K562 (cell line): ENCODE data around the gene KCTD17. TPM values are rescaled to one million over a fixed set of nuclear protein-coding genes. Genes with fewer than 3 reads are reported as not detected.
"Not testable (repeated sequence)": the region's sequence is repeated elsewhere in the genome, so short reads cannot be mapped to it uniquely, and the experiment has no call there.

Experiments used
- ATAC-seq: fragments of 200-7000 bp; cut with Tn5 transposase; 3 replicates; pipeline ENCODE4 v1.9.1; 2020; ENCODE audit warnings: moderate library complexity
- BruUV-seq: library from RNA; stranded (reverse); fragments of 400-500 nt; replicated peaks from 2 replicates; lab custom pipeline; 2021; lab: Mats Ljungman, UMichigan
- CTCF ChIA-PET: fragments of 300-600 bp; formaldehyde crosslinking; extraction: SDS; loops from one replicate; lab custom pipeline; 2021; ENCODE audit warnings: low intra/inter-chr PET ratio; lab: Yijun Ruan, JAX
- POLR2A ChIA-PET: fragments of 300-600, 350-650 bp; sonication (Branson Sonifier 250); formaldehyde crosslinking; extraction: SDS; loops from one replicate; lab custom pipeline; 2021; ENCODE audit warnings: antibody characterized with exemption, inconsistent platforms; lab: Yijun Ruan, JAX
- DNase-seq, 4 experiments: peaks; one replicate each; pipeline versions ENCODE4 v3.0.0 to v3.0.0-alpha.2; 2011 to 2018; ENCODE audit warnings: low spot score in 3 of 4, mixed read lengths in 3 of 4; ENCODE audit errors: extremely low read depth in 1 of 4
- FAIRE-seq: peaks from 2 replicates; lab custom pipeline; 2011; peaks lifted over from hg19 to GRCh38; lab: Jason Lieb, UNC
- H2AFZ ChIP-seq: 2 replicates; pipeline ENCODE4 v1.6.0; 2011; ENCODE audit warnings: low read depth, low read length, control low read depth, inconsistent platforms
- H3K27ac ChIP-seq: fragments of 200-600 bp; 3 replicates; pipeline ENCODE4 v1.8.0; 2011; ENCODE audit warnings: low read depth, mild to moderate bottlenecking, control low read depth, inconsistent platforms, low read length, moderate library complexity, mixed read lengths; ENCODE audit errors: extremely low read depth
- H3K27me3 ChIP-seq, 2 experiments: fragments of 300-600 bp in 1 of 2; 2 replicates in 1 of 2; 3 replicates in 1 of 2; pipeline versions ENCODE4 v1.6.0 to v1.8.0; 2011; ENCODE audit warnings: inconsistent platforms in 2 of 2, low read length in 2 of 2, mild to moderate bottlenecking in 1 of 2, mixed read lengths in 1 of 2, moderate library complexity in 1 of 2; ENCODE audit not compliant: control insufficient read depth in 2 of 2, insufficient read depth in 2 of 2
- H3K36me3 ChIP-seq: fragments of 300-600 bp; 3 replicates; pipeline ENCODE4 v1.8.0; 2011; ENCODE audit warnings: mild to moderate bottlenecking, low read length, inconsistent platforms; ENCODE audit not compliant: control insufficient read depth, insufficient read depth
- H3K4me1 ChIP-seq, 2 experiments: fragments of 200-600 bp in 1 of 2; replicated peaks in 1 of 2; 2 replicates in 1 of 2; 3 replicates in 1 of 2; pipeline versions ENCODE4 v1.5.1 to v1.8.0; 2011; ENCODE audit warnings: inconsistent platforms in 2 of 2, low read length in 2 of 2, mild to moderate bottlenecking in 1 of 2, mixed read lengths in 1 of 2, moderate library complexity in 1 of 2; ENCODE audit not compliant: control insufficient read depth in 2 of 2, insufficient read depth in 2 of 2
- H3K4me2 ChIP-seq: 2 replicates; pipeline ENCODE4 v1.6.1; 2011; ENCODE audit warnings: low read length, control low read depth, inconsistent platforms, mixed read lengths; ENCODE audit not compliant: insufficient read depth
- H3K4me3 ChIP-seq: fragments of 200-600 bp; sonication (generic), shearing (Covaris generic); 2 replicates; pipeline ENCODE4 v1.5.1; 2016; ENCODE audit warnings: control low read depth, inconsistent platforms
- H3K79me2 ChIP-seq: fragments of 200-600 bp; 3 replicates; pipeline ENCODE4 v1.8.0; 2011; ENCODE audit warnings: low read length, inconsistent platforms; ENCODE audit not compliant: control insufficient read depth, insufficient read depth
- H3K9ac ChIP-seq, 2 experiments: 2 replicates each; pipeline versions ENCODE4 v1.6.0 to v1.6.1; 2011; ENCODE audit warnings: low read depth in 2 of 2, low read length in 2 of 2, control low read depth in 1 of 2, inconsistent platforms in 1 of 2, mild to moderate bottlenecking in 1 of 2, mixed read lengths in 1 of 2; ENCODE audit not compliant: insufficient read depth in 1 of 2
- H3K9me1 ChIP-seq: one replicate; pipeline ENCODE4 v1.6.0; 2011; ENCODE audit warnings: inconsistent platforms, mild to moderate bottlenecking, low read length, moderate library complexity; ENCODE audit not compliant: control insufficient read depth, insufficient read depth
- H3K9me3 ChIP-seq: replicated peaks from 2 replicates; pipeline ENCODE4 v1.5.1; 2011; ENCODE audit warnings: low read depth, low read length, inconsistent platforms; ENCODE audit not compliant: control insufficient read depth, insufficient read depth
- H4K20me1 ChIP-seq: replicated peaks from 2 replicates; pipeline ENCODE4 v1.6.1; 2011; ENCODE audit warnings: low read length, inconsistent platforms, mixed read lengths; ENCODE audit not compliant: control insufficient read depth, insufficient read depth
- ARHGAP35 ChIP-seq: fragments of 450-650 bp; IDR thresholded peaks from 2 replicates; pipeline ENCODE4 v1.6.1; 2018; ENCODE audit not compliant: partially characterized antibody
- CBX3 ChIP-seq, 2 experiments: IDR thresholded peaks; 1 replicate in 1 of 2; 2 replicates in 1 of 2; pipeline ENCODE4 v1.6.1; 2012; ENCODE audit warnings: inconsistent platforms in 2 of 2, low read length in 2 of 2, borderline replicate concordance in 1 of 2, control low read depth in 1 of 2
- CTBP1 ChIP-seq: fragments of 450-650 bp; IDR thresholded peaks from 2 replicates; pipeline ENCODE4 v1.6.1; 2016; ENCODE audit warnings: borderline replicate concordance
- EHMT2 ChIP-seq: fragments of 450-650 bp; IDR thresholded peaks from 2 replicates; pipeline ENCODE4 v1.6.1; 2018; ENCODE audit warnings: antibody characterized with exemption
- HDAC1 ChIP-seq, 2 experiments: fragments of 450-650 bp; IDR thresholded peaks; 2 replicates each; pipeline ENCODE4 v1.6.1; 2016 to 2017; ENCODE audit warnings: inconsistent platforms in 1 of 2, mild to moderate bottlenecking in 1 of 2, moderate library complexity in 1 of 2
- KDM1A ChIP-seq, 2 experiments: fragments of 450-650 bp; IDR thresholded peaks; 2 replicates each; pipeline ENCODE4 v1.6.1; 2016; ENCODE audit warnings: mild to moderate bottlenecking in 2 of 2
- KDM4B ChIP-seq, 2 experiments: fragments of 450-650 bp in 1 of 2; sonication (generic) in 1 of 2; IDR thresholded peaks; 2 replicates each; pipeline ENCODE4 v1.6.1; 2016 to 2017; ENCODE audit warnings: borderline replicate concordance in 2 of 2, antibody characterized with exemption in 1 of 2, low read depth in 1 of 2, mild to moderate bottlenecking in 1 of 2
- MEIS2 ChIP-seq: fragments of 450-650 bp; IDR thresholded peaks from 2 replicates; pipeline ENCODE4 v1.6.1; 2014; ENCODE audit warnings: mild to moderate bottlenecking; ENCODE audit not compliant: partially characterized antibody
- PBX2 ChIP-seq, 2 experiments: IDR thresholded peaks in 1 of 2; conservative IDR thresholded peaks in 1 of 2; 2 replicates each; pipeline ENCODE4 v1.6.1; 2016; ENCODE audit warnings: low read depth in 2 of 2, mild to moderate bottlenecking in 1 of 2, missing compliant biosample characterization in 1 of 2, missing genetic modification characterization in 1 of 2, moderate library complexity in 1 of 2
- PKNOX1 ChIP-seq: fragments of 450-650 bp; IDR thresholded peaks from 2 replicates; pipeline ENCODE4 v1.6.1; 2016
- ZNF280A ChIP-seq: fragments of 450-650 bp; IDR thresholded peaks from 2 replicates; pipeline ENCODE4 v1.6.1; 2018; ENCODE audit warnings: mild to moderate bottlenecking, low read depth; ENCODE audit not compliant: partially characterized antibody
- WGBS: fragments of 100-300 bp; shearing (Covaris generic); methylation state at CpG from one replicate; pipeline ENCODE4 v1.1.6; 2016; ENCODE audit warnings: low coverage, mixed read lengths; ENCODE audit not compliant: insufficient coverage; ENCODE audit errors: missing lambda C conversion rate; 5-methylcytosine and 5-hydroxymethylcytosine counted together
- in situ Hi-C: fragments of 300-500 bp; cut with MboI; formaldehyde crosslinking; loops from 4 replicates; pipeline ENCODE4 v1.15.0; 2018; ENCODE audit warnings: inconsistent platforms, mixed read lengths
- intact Hi-C: fragments of 100-400 bp; cut with micrococcal nuclease; formaldehyde crosslinking; loops from 2 replicates; pipeline ENCODE4 v1.14.2; 2022
- polyA plus RNA-seq, 8 experiments: library from polyadenylated mRNA; depleted of rRNA in 4 of 8; stranded (reverse) in 5 of 8; unstranded in 3 of 8; fragments of >200 nt; fragmentation: Nextera tagmentation in 2 of 8; fragmentation: Illumina TruSeq in 1 of 8; extraction: Ambion mirVana in 2 of 8; extraction: Trizol in 1 of 8; gene quantifications; 2 replicates each; pipeline versions ENCODE4 v1.2.1 to v1.2.3, GENCODE V29; 2011 to 2014; ENCODE audit warnings: inconsistent platforms in 1 of 8, missing spikeins in 1 of 8
- total RNA-seq, 7 experiments: library from RNA; depleted of rRNA in 6 of 7; stranded (reverse); fragments of >200 nt in 6 of 7; fragmentation: Illumina TruSeq in 2 of 7; extraction: Trizol in 2 of 7; gene quantifications; 2 replicates each; pipeline versions ENCODE4 v1.2.1 to v1.2.3, GENCODE V29; 2011 to 2021; ENCODE audit warnings: low replicate concordance in 1 of 7

The KCTD17 gene
- total and polyA plus RNA-seq, 9 of the 15 experiments (the other 6 are each of a cell fraction or from before 2014, with no cell fraction given) = 0.22 to 0.90 (median 0.49) TPM; not detected in 2

GRCh38 chr22:37071850-37072592 lies 20.5 kb downstream of the KCTD17 start:
- POLR2A ChIA-PET, FAIRE-seq: not testable (repeated sequence)

More at GRCh38 chr22:37071850-37072592, 20.5 kb downstream of the KCTD17 start:
- in situ Hi-C loops; intact Hi-C loops; H3K9ac ChIP-seq; H3K9me1 ChIP-seq; H3K9me3 ChIP-seq; H2AFZ ChIP-seq; BruUV-seq; H3K4me1 ChIP-seq; H3K4me3 ChIP-seq; CTCF ChIA-PET; ATAC-seq; H4K20me1 ChIP-seq; H3K4me2 ChIP-seq; H3K27ac ChIP-seq; H3K79me2 ChIP-seq; DNase-seq; H3K36me3 ChIP-seq; TF ChIP-seq PBX2 (CRISPR knock-in tag; IDR thresholded peaks at IDR 0.05; ENCODE audit: low read depth): not testable (repeated sequence)
- peaks cover 0 to 40% of the 10 kb centered on the region in 2 experiments; a peak in 4 of 5 replicates for H3K27me3 ChIP-seq
- WGBS = 0% methylated on average over 4 of the region's 5 CpGs
- TF ChIP-seq EHMT2 (0 out of 2 replicates have a peak, but pooled peaks have one; percentile 51), KDM1A (IDR thresholded peaks at IDR 0.05) (peak; percentile 61 to 69; a peak in 3 of 4 replicates), HDAC1 (IDR thresholded peaks at IDR 0.05) (peak in 1 of 2 experiments; percentile 62; a peak in 1 of 4 replicates), ZNF280A (peak; percentile 55), ARHGAP35 (peak; percentile 94), CBX3 (IDR thresholded peaks at IDR 0.05; ENCODE audit: borderline replicate concordance in 1 of 2, low read length in 2 of 2) (peak in 1 of 2 experiments; percentile 2; a peak in 1 of 3 replicates), MEIS2 (peak; percentile 90), KDM4B (IDR thresholded peaks at IDR 0.05; ENCODE audit: borderline replicate concordance in 2 of 2, low read depth in 1 of 2) (0 out of 4 replicates have a peak, but pooled peaks of 1 of the 2 experiments have one; percentile 28), CTBP1 (peak; percentile 30; the same call in 1 of the 2 replicates), PKNOX1 (peak; percentile 94), PBX2 (tag; conservative IDR thresholded peaks at IDR 0.05; ENCODE audit: low read depth) (peak; percentile 95)
